Keratinocyte (primary cell): ENCODE measurements around the gene RNASEH1.

Experiments
- CTCF ChIP-seq, 3 experiments: IDR thresholded peaks in 1 of 3; conservative IDR thresholded peaks in 1 of 3; optimal IDR thresholded peaks in 1 of 3; 2 replicates in 2 of 3; 3 replicates in 1 of 3; pipeline versions ENCODE3 to v1.5.1; 2011; ENCODE audit warnings: low read length in 3 of 3, mild to moderate bottlenecking in 3 of 3, moderate library complexity in 2 of 3, control low read depth in 1 of 3, inconsistent platforms in 1 of 3; ENCODE audit not compliant: insufficient read depth in 2 of 3; ENCODE audit errors: extremely low read depth in 1 of 3
- EZH2 ChIP-seq: IDR thresholded peaks from one replicate; pipeline ENCODE4 v1.6.1; 2012; ENCODE audit warnings: inconsistent platforms, mild to moderate bottlenecking, low read length, moderate library complexity

- TF ChIP-seq CTCF (optimal IDR thresholded peaks at IDR 0.05 in 1 of 3, IDR thresholded peaks at IDR 0.05 in 1 of 3, conservative IDR thresholded peaks at IDR 0.05 in 1 of 3; ENCODE audit: extremely low read depth in 1 of 3, insufficient read depth in 2 of 3, low read length in 3 of 3): no peak
- no peak for TF ChIP-seq EZH2
Measured at GRCh38 chr2:3535467-3535793, 22.7 kb downstream of the RNASEH1 start.
